HEK293 (cell line): ENCODE measurements around the gene MSANTD2.

Experiments used
- CTCF ChIA-PET: fragments of 350-600 bp; formaldehyde crosslinking; extraction: SDS; loops from one replicate; lab custom pipeline; 2021; ENCODE audit warnings: antibody characterized with exemption; lab: Yijun Ruan, JAX
- POLR2A ChIA-PET: fragments of 300-600 bp; formaldehyde crosslinking; extraction: SDS; loops from one replicate; lab custom pipeline; 2020; ENCODE audit warnings: antibody characterized with exemption, inconsistent platforms; lab: Yijun Ruan, JAX
- H3K27ac ChIP-seq: fragments of 200-500 bp; sonication (Bioruptor generic); 2 replicates; pipeline ENCODE4 v1.5.1; 2014; ENCODE audit warnings: low read depth, low read length, control low read depth, inconsistent platforms; ENCODE audit errors: extremely low read depth
- H3K36me3 ChIP-seq, 2 experiments: fragments of 200-500 bp in 1 of 2; sonication (Bioruptor generic) in 1 of 2; 1 replicate in 1 of 2; 2 replicates in 1 of 2; pipeline ENCODE4 v1.5.1; 2014 to 2017; ENCODE audit warnings: inconsistent platforms in 2 of 2, low read length in 2 of 2; ENCODE audit not compliant: control insufficient read depth in 2 of 2, insufficient read depth in 1 of 2
- H3K4me1 ChIP-seq: fragments of 200-500 bp; sonication (Bioruptor generic); 2 replicates; pipeline ENCODE4 v1.5.1; 2014; ENCODE audit warnings: mild to moderate bottlenecking, low read length, inconsistent platforms; ENCODE audit not compliant: control insufficient read depth, insufficient read depth
- H3K4me3 ChIP-seq: 2 replicates; pipeline ENCODE4 v1.5.1; 2011; ENCODE audit warnings: low read depth, mild to moderate bottlenecking, control low read depth, low read length, moderate library complexity
- H3K9me3 ChIP-seq: fragments of 200-500 bp; sonication (Bioruptor generic); 2 replicates; pipeline ENCODE4 v1.5.1; 2014; ENCODE audit warnings: low read depth, low read length, inconsistent platforms; ENCODE audit not compliant: control insufficient read depth, insufficient read depth
- FEZF1 ChIP-seq: fragments of 450-650 bp; formaldehyde crosslinking; IDR thresholded peaks from 2 replicates; pipeline ENCODE4 v1.5.1; 2016; ENCODE audit warnings: missing biosample characterization, missing genetic modification characterization
- KLF1 ChIP-seq: fragments of 450-650 bp; formaldehyde crosslinking; IDR thresholded peaks from 2 replicates; pipeline ENCODE4 v1.5.1; 2016; ENCODE audit warnings: missing biosample characterization, missing genetic modification characterization
- SP7 ChIP-seq: fragments of 450-650 bp; formaldehyde crosslinking; IDR thresholded peaks from 2 replicates; pipeline ENCODE4 v1.5.1; 2016; ENCODE audit warnings: missing biosample characterization, missing genetic modification characterization
- TRIM28 ChIP-seq: IDR thresholded peaks from 2 replicates; pipeline ENCODE4 v1.6.1; 2011; ENCODE audit warnings: low read length, control low read depth, borderline replicate concordance
- ZBTB10 ChIP-seq: fragments of 450-650 bp; formaldehyde crosslinking; IDR thresholded peaks from 2 replicates; pipeline ENCODE4 v1.5.1; 2016; ENCODE audit warnings: missing biosample characterization, missing genetic modification characterization
- ZBTB26 ChIP-seq: fragments of 450-650 bp; formaldehyde crosslinking; optimal IDR thresholded peaks from 2 replicates; pipeline ENCODE3; 2016; ENCODE audit warnings: missing biosample characterization, mild to moderate bottlenecking, missing genetic modification characterization
- ZFP3 ChIP-seq: fragments of 450-650 bp; formaldehyde crosslinking; IDR thresholded peaks from 2 replicates; pipeline ENCODE4 v1.5.1; 2016; ENCODE audit warnings: low read depth, missing biosample characterization, missing genetic modification characterization
- ZNF132 ChIP-seq: fragments of 450-650 bp; formaldehyde crosslinking; IDR thresholded peaks from 2 replicates; pipeline ENCODE4 v1.5.1; 2017; ENCODE audit warnings: missing biosample characterization, missing genetic modification characterization, borderline replicate concordance
- ZNF138 ChIP-seq: fragments of 450-650 bp; formaldehyde crosslinking; IDR thresholded peaks from 2 replicates; pipeline ENCODE4 v1.5.1; 2016; ENCODE audit warnings: missing biosample characterization, missing genetic modification characterization, borderline replicate concordance
- ZNF148 ChIP-seq: fragments of 450-650 bp; formaldehyde crosslinking; IDR thresholded peaks from 2 replicates; pipeline ENCODE4 v1.5.0; 2017; ENCODE audit warnings: missing biosample characterization, missing genetic modification characterization, borderline replicate concordance
- ZNF184 ChIP-seq: fragments of 450-650 bp; IDR thresholded peaks from 2 replicates; pipeline ENCODE4 v1.5.1; 2018; ENCODE audit warnings: missing biosample characterization, mild to moderate bottlenecking, missing genetic modification characterization
- ZNF202 ChIP-seq: fragments of 450-650 bp; formaldehyde crosslinking; IDR thresholded peaks from 2 replicates; pipeline ENCODE4 v1.5.1; 2016; ENCODE audit warnings: missing biosample characterization, missing genetic modification characterization, borderline replicate concordance
- ZNF23 ChIP-seq: fragments of 450-650 bp; formaldehyde crosslinking; IDR thresholded peaks from 2 replicates; pipeline ENCODE4 v1.5.1; 2016; ENCODE audit warnings: missing biosample characterization, missing genetic modification characterization, borderline replicate concordance
- ZNF341 ChIP-seq: fragments of 450-650 bp; formaldehyde crosslinking; IDR thresholded peaks from 2 replicates; pipeline ENCODE4; 2016; ENCODE audit warnings: low read depth, missing biosample characterization, missing genetic modification characterization
- ZNF521 ChIP-seq: fragments of 450-650 bp; formaldehyde crosslinking; IDR thresholded peaks from 2 replicates; pipeline ENCODE4 v1.5.1; 2017; ENCODE audit warnings: missing biosample characterization, mild to moderate bottlenecking, missing genetic modification characterization
- ZNF560 ChIP-seq: fragments of 450-650 bp; formaldehyde crosslinking; IDR thresholded peaks from 2 replicates; pipeline ENCODE4 v1.5.1; 2017; ENCODE audit warnings: missing biosample characterization, missing genetic modification characterization, borderline replicate concordance
- ZNF580 ChIP-seq: fragments of 450-650 bp; formaldehyde crosslinking; IDR thresholded peaks from 2 replicates; pipeline ENCODE4 v1.5.1; 2016; ENCODE audit warnings: missing biosample characterization, missing genetic modification characterization
- ZNF585B ChIP-seq: fragments of 450-650 bp; formaldehyde crosslinking; IDR thresholded peaks from 2 replicates; pipeline ENCODE4 v1.5.1; 2016; ENCODE audit warnings: missing biosample characterization, missing genetic modification characterization
- ZNF623 ChIP-seq: fragments of 450-650 bp; formaldehyde crosslinking; IDR thresholded peaks from 2 replicates; pipeline ENCODE4 v1.5.1; 2016; ENCODE audit warnings: missing biosample characterization, missing genetic modification characterization
- ZNF629 ChIP-seq: fragments of 450-650 bp; formaldehyde crosslinking; IDR thresholded peaks from 2 replicates; pipeline ENCODE4 v1.5.1; 2017; ENCODE audit warnings: missing biosample characterization, missing genetic modification characterization
- ZNF639 ChIP-seq: fragments of 450-650 bp; formaldehyde crosslinking; IDR thresholded peaks from 2 replicates; pipeline ENCODE4 v1.5.1; 2016; ENCODE audit warnings: missing biosample characterization, missing genetic modification characterization
- ZNF660 ChIP-seq: fragments of 450-650 bp; IDR thresholded peaks from 2 replicates; pipeline ENCODE4 v1.5.1; 2018; ENCODE audit warnings: missing biosample characterization, mild to moderate bottlenecking, missing genetic modification characterization
- ZNF664 ChIP-seq: fragments of 450-650 bp; formaldehyde crosslinking; IDR thresholded peaks from 2 replicates; pipeline ENCODE4 v1.5.1; 2016; ENCODE audit warnings: missing biosample characterization, missing genetic modification characterization
- ZNF707 ChIP-seq: fragments of 450-650 bp; formaldehyde crosslinking; IDR thresholded peaks from 2 replicates; pipeline ENCODE4 v1.5.1; 2016; ENCODE audit warnings: missing biosample characterization, missing genetic modification characterization

Gene MSANTD2

DNA sequence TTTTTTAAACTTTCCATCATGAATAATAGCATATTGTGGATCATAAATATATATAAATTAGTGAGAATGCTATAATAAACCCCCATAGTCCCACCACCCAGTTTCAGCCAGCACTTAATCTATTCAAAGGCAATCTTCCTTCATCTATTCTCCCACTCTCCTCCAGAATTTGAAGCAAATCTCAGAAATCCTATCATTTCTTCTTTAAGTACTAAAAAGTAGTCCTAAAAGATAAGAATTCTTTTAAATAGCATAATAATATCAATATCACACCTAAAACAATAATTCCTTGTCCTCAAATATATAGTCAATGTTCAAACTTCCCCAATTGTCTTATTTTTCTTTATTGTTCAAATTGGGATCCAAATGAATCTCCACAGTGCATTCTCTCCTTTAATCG is 40.5 kb upstream of the MSANTD2 start (continued):
- TF ChIP-seq ZNF23 (tag by site-specific recombination): no peak
- TF ChIP-seq TRIM28: no peak
- no peak for TF ChIP-seq ZNF623 (tag by site-specific recombination)
- no peak for TF ChIP-seq ZNF138 (tag by site-specific recombination)
- TF ChIP-seq ZBTB10 (tag by site-specific recombination): no peak
- TF ChIP-seq ZNF132 (tag by site-specific recombination): no peak

GRCh38 chr11:124839972-124840621 is 39.9 kb upstream of the MSANTD2 start:
- ChIA-PET CTCF (interaction anchor here (0.7 to 5.5 kb wide), 5 partner anchors 26 to 196 kb away, joined by 3 to 53 read pairs (median 3); partner anchors contain the start of gene ROBO3), POLR2A (interaction anchor here (0.8 kb wide), 1 partner anchor 36 kb away, joined by 5 read pairs; no protein-coding TSS in a partner anchor)
- no peak overlapping the region; the same call in 1 of the 2 replicates for H3K4me3 ChIP-seq

DNA sequence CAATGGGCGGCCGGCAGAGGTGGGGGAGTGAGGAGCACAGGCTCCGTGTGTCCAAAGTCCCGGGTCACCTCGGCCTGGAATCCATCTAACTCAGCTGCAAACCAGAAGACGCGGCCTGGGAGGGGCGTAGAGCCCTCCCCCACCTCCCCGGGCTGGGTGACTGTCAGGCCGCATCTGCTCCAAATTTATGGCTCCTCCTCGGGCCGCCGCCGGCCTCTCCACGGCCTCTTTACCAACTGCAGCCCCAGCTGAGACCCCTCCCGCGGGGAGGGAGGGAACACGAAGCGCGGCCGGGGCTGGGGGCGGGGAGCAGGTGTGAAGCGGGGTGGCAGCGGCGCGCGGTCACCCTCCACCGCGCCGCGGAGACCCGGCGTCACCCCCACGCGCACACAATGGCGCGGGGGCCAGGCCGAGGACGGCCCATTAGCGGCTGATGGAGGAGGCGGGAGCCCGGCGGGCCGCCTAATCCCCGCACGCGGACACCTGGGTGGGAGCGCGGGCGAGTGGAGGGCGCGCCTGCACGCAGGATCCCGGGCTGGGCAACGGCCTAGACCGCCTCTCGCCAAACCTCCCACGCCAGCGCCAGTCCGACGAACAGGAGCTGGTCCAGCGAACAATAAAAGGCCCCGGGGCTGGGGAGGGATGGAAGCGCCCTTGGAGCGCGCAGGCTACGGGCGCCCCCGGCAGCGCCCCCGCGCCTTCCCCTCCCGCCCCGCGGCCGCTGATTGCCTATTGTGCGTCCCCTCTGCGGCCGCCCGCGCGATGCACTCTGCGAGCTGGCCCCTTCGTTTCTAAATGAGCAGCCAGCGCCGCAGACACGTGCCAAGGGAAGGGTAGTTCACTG is 39.1 kb upstream of the MSANTD2 start:
- H3K4me3 ChIP-seq: peak overlapping the region; percentile 31
- ChIA-PET POLR2A (interaction anchor here (0.8 kb wide), 1 partner anchor 37 kb away, joined by 5 read pairs; no protein-coding TSS in a partner anchor), CTCF (interaction anchor here (0.6 to 5.5 kb wide), 19 partner anchors 27 to 653 kb away, joined by 3 to 53 read pairs (median 4); partner anchors contain the start of gene ROBO3)
- H3K4me1 ChIP-seq: no peaks in the 10 kb centered on the region
- H3K27ac ChIP-seq: no peak overlapping the region
- H3K9me3 ChIP-seq: no peaks in the 10 kb centered on the region
- H3K36me3 ChIP-seq: no peaks in the 10 kb centered on the region
- TF ChIP-seq ZNF148 (tag by site-specific recombination) (no peak), ZNF639 (tag by site-specific recombination) (no peak), SP7 (0 out of 2 replicates have a peak, but pooled peaks have one; percentile 18), ZNF660 (tag by site-specific recombination) (no peak), ZNF664 (tag by site-specific recombination) (no peak), ZNF521 (tag by site-specific recombination) (no peak), ZBTB26 (tag by site-specific recombination) (peak; percentile 93), ZNF623 (tag by site-specific recombination) (no peak), ZNF202 (no peak), ZNF341 (tag by site-specific recombination) (no peak), ZFP3 (tag by site-specific recombination) (no peak), ZNF184 (tag by site-specific recombination) (no peak), ZNF707 (tag by site-specific recombination) (no peak), ZNF585B (tag by site-specific recombination) (no peak), ZNF629 (no peak), ZNF560 (tag by site-specific recombination) (peak; percentile 49; the same call in 1 of the 2 replicates), ZNF580 (tag by site-specific recombination) (no peak)

More at GRCh38 chr11:124839972-124840621, 39.9 kb upstream of the MSANTD2 start:
- Histone ChIP-seq H3K36me3 (no peaks in the 10 kb centered on the region), H3K4me1 (no peaks in the 10 kb centered on the region), H3K9me3 (no peaks in the 10 kb centered on the region)
- no peak for TF ChIP-seq KLF1 (tag by site-specific recombination)
- TF ChIP-seq FEZF1: peak; percentile 20; the same call in 1 of the 2 replicates
- TF ChIP-seq, all 188 proteins: peak for 1
- no peak overlapping the region for H3K27ac ChIP-seq
